HL-60 (cell line): ENCODE data around the gene WTAP.

ENCODE experiments used
- DNase-seq, 2 experiments: peaks; one replicate each; pipeline ENCODE4 v3.0.0-alpha.2; 2010 to 2020; ENCODE audit warnings: low read depth in 1 of 2, low spot score in 1 of 2
- H3K27ac ChIP-seq: fragments of 250-450 bp; sonication (Bioruptor Pico); replicated peaks from 2 replicates; pipeline ENCODE4 v1.5.1; 2020; ENCODE audit warnings: mild to moderate bottlenecking, moderate library complexity
- H3K27me3 ChIP-seq: fragments of 250-450 bp; sonication (Bioruptor Pico); 2 replicates; pipeline ENCODE4 v1.5.1; 2021; ENCODE audit warnings: mild to moderate bottlenecking, moderate library complexity; ENCODE audit not compliant: insufficient read depth, poor library complexity, severe bottlenecking
- H3K4me3 ChIP-seq: replicated peaks from 2 replicates; pipeline ENCODE4 v1.5.1; 2011; ENCODE audit warnings: mild to moderate bottlenecking, control low read depth, low read length; ENCODE audit not compliant: insufficient read depth
- CTCF ChIP-seq: IDR thresholded peaks from one replicate; pipeline ENCODE4 v1.5.1; 2011; ENCODE audit warnings: low read length, control low read depth, inconsistent platforms; ENCODE audit not compliant: insufficient read depth
- GABPA ChIP-seq: IDR thresholded peaks from 2 replicates; pipeline ENCODE4 v1.6.1; 2012; ENCODE audit warnings: low read depth
- POLR2AphosphoS5 ChIP-seq: IDR thresholded peaks from 2 replicates; pipeline ENCODE4 v1.6.1; 2012; ENCODE audit warnings: low read depth
- REST ChIP-seq: IDR thresholded peaks from 2 replicates; pipeline ENCODE4 v1.6.1; 2012; ENCODE audit warnings: low read depth; ENCODE audit not compliant: insufficient replicate concordance
- SPI1 ChIP-seq: IDR thresholded peaks from 2 replicates; pipeline ENCODE4 v1.6.1; 2012; ENCODE audit warnings: low read depth, mild to moderate bottlenecking, borderline replicate concordance

WTAP gene

GRCh38 chr6:159766906-159767305 lies 39.6 kb downstream of the WTAP start:
- DNase-seq = no peak
- Histone ChIP-seq H3K27ac (no peak overlapping the region), H3K4me3 (no peak overlapping the region), H3K27me3 (no peaks in the 10 kb centered on the region)
- TF ChIP-seq GABPA = no peak
- no peak for TF ChIP-seq REST
- peak; percentile 14; the same call in 1 of the 2 replicates for TF ChIP-seq SPI1
- TF ChIP-seq CTCF = no peak
- TF ChIP-seq POLR2AphosphoS5 = no peak

- Histone ChIP-seq H3K27ac (no peak overlapping the region), H3K4me3 (no peak overlapping the region), H3K27me3 (no peaks in the 10 kb centered on the region)
- no peak for DNase-seq
- TF ChIP-seq REST (no peak), GABPA (no peak), POLR2AphosphoS5 (no peak), SPI1 (no peak), CTCF (no peak)
Measured at GRCh38 chr6:159769470-159769869, 42.2 kb downstream of the WTAP start.

- Histone ChIP-seq H3K27me3 (no peaks in the 10 kb centered on the region), H3K27ac (no peak overlapping the region), H3K4me3 (no peak overlapping the region)
- no peak for TF ChIP-seq CTCF
- TF ChIP-seq REST = no peak
- no peak for TF ChIP-seq GABPA
- TF ChIP-seq SPI1 = no peak
- no peak for TF ChIP-seq POLR2AphosphoS5
- DNase-seq = no peak
Measured at GRCh38 chr6:159772196-159772595, 44.9 kb downstream of the WTAP start.
